ENCODE measurements around the gene HCN3.
A peak's percentile ranks its signal among the peaks of the same experiment; 100 is the strongest.

The HCN3 gene

GRCh38 chr1:155318082-155318481 lies 40.8 kb downstream of the HCN3 start:
- Histone ChIP-seq H3K4me3 (ENCODE audit: low read depth, low read length) (no peak overlapping the region), H3K27me3 (replicated peaks) (no peaks in the 10 kb centered on the region), H3K36me3 (replicated peaks) (peaks cover 46% of the 10 kb centered on the region), H3K27ac (no peak overlapping the region)
- no peak for DNase-seq
- in situ Hi-C loops (cut with HindIII; ENCODE audit: low pct_ligation_motif_present, low sequenced_read_pairs): no loop called here
- TF ChIP-seq, protein P1, sequence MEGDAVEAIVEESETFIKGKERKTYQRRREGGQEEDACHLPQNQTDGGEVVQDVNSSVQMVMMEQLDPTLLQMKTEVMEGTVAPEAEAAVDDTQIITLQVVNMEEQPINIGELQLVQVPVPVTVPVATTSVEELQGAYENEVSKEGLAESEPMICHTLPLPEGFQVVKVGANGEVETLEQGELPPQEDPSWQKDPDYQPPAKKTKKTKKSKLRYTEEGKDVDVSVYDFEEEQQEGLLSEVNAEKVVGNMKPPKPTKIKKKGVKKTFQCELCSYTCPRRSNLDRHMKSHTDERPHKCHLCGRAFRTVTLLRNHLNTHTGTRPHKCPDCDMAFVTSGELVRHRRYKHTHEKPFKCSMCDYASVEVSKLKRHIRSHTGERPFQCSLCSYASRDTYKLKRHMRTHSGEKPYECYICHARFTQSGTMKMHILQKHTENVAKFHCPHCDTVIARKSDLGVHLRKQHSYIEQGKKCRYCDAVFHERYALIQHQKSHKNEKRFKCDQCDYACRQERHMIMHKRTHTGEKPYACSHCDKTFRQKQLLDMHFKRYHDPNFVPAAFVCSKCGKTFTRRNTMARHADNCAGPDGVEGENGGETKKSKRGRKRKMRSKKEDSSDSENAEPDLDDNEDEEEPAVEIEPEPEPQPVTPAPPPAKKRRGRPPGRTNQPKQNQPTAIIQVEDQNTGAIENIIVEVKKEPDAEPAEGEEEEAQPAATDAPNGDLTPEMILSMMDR (IDR thresholded peaks at IDR 0.05; ENCODE audit: low read depth, low read length, missing control alignments): no peak

GRCh38 chr1:155319536-155319935 lies 42.3 kb downstream of the HCN3 start:
- peaks cover 34% of the 10 kb centered on the region for H3K36me3 ChIP-seq (replicated peaks)
- no peak overlapping the region for H3K27ac ChIP-seq
- no peaks in the 10 kb centered on the region for H3K27me3 ChIP-seq (replicated peaks)
- no peak for DNase-seq
- H3K4me3 ChIP-seq (ENCODE audit: low read depth, low read length): no peak overlapping the region
- TF ChIP-seq, protein P1 (IDR thresholded peaks at IDR 0.05; ENCODE audit: low read depth, low read length, missing control alignments): no peak
- in situ Hi-C loops (cut with HindIII; ENCODE audit: low pct_ligation_motif_present, low sequenced_read_pairs): no loop called here

DNA sequence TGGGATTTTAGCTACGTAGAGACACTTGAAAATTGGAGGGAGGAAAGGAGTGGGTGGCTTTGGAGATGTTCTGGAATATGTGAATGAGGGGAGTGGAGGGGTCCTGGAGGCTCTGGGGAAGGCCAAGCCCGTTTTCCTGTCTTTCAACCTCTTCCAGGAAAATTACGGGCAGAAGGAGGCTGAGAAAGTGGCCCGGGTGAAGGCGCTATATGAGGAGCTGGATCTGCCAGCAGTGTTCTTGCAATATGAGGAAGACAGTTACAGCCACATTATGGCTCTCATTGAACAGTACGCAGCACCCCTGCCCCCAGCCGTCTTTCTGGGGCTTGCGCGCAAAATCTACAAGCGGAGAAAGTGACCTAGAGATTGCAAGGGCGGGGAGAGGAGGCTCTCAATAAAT lies 43.0 kb downstream of the HCN3 start:
- TF ChIP-seq, protein P1 (IDR thresholded peaks at IDR 0.05; ENCODE audit: low read depth, low read length, missing control alignments): no peak
- no peak for DNase-seq
- in situ Hi-C loops (cut with HindIII; ENCODE audit: low pct_ligation_motif_present, low sequenced_read_pairs): no loop called here
- peaks cover 29% of the 10 kb centered on the region for H3K36me3 ChIP-seq (replicated peaks)
- H3K4me3 ChIP-seq (ENCODE audit: low read depth, low read length): peak overlapping the region; percentile 55
- H3K27ac ChIP-seq: no peak overlapping the region
- H3K27me3 ChIP-seq (replicated peaks): no peaks in the 10 kb centered on the region

DNA sequence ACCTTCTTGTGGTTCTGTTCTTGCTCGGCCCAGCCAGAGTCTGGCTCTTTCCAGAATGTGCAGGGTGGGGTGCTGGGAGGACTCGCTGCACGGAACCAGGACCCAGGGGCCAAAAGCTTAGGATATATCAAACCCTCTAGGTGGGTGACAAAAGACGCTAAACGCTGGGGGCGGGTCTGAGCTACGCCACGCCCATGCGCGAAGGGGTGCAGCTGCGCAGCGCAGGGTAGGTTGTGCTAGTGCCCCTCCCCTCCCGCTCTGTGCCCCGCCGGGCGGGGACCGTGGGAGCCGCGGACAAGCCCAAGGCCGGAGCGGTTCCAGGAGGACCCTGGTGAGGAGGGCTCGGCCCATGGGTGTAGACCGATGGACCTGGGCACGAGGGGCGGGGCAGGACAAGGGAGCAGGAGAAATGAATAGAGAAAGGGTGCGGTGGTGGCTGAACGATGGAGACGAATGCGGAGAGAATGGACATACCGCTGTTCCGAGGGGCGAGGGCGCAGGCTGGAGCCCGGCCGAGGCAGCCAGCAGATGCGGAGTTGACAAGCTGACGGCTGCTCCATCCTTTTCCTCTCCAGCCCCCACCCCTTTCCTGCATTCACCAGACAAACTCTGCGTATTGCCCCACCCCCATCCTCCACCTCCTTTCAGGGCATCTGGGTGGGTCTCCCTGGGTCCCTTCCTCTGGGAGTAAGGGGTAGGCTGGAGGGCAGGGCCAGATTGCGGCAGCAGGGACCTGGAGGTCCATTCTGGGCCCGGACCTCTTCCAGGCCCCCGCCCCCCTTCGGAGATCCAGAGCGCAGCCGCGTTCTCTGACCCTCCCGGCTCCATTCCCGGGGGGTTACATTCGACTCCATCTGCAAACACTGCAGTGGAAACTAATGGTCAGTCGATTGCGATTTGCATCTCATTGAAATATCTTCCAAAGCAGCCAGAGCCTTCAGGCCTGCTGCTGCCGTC lies 43.7 kb downstream of the HCN3 start, which contains the start of gene RUSC1:
RUSC1 (plus strand) TSS at position 234 of the 957 bp plus-strand sequence. CDS start 880 bp downstream, outside the sequence.
- peak within 1 kb of the TSS; percentile 55 for H3K4me3 ChIP-seq (ENCODE audit: low read depth, low read length)
- H3K36me3 ChIP-seq (replicated peaks): peaks cover 27% of the 10 kb centered on the region
- DNase-seq: peak; percentile 47
- H3K27ac ChIP-seq: no peak within 1 kb of the TSS
- TF ChIP-seq, protein P1 (IDR thresholded peaks at IDR 0.05; ENCODE audit: low read depth, low read length, missing control alignments): no peak
- in situ Hi-C loops (cut with HindIII; ENCODE audit: low pct_ligation_motif_present, low sequenced_read_pairs): no loop called here
- no peaks in the 10 kb centered on the region for H3K27me3 ChIP-seq (replicated peaks)

DNA sequence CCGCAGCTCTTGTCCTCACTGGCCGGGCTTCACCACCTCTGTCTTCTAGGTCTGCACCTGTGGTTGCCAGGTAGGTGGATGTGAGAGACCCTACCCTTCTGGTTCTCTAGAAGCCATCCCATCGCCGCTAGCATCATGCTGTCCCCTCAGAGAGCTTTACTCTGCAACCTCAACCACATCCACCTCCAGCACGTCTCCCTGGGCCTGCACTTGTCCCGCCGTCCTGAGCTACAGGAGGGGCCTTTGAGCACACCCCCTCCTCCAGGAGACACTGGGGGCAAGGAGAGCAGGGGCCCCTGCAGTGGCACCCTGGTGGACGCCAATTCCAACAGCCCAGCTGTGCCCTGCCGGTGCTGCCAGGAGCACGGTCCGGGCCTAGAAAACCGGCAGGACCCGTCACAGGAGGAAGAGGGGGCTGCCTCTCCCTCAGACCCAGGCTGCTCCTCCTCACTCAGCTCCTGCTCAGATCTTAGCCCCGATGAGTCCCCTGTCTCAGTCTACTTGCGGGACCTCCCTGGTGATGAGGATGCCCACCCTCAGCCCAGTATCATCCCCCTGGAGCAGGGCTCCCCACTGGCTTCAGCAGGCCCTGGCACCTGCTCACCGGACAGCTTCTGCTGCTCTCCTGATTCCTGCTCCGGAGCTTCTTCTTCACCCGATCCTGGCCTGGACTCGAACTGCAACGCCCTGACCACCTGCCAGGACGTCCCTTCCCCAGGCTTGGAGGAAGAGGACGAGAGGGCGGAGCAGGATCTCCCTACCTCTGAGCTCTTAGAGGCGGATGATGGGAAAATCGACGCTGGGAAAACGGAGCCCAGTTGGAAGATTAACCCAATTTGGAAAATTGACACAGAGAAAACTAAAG lies 44.6 kb downstream of the HCN3 start:
- no peak overlapping the region for H3K27ac ChIP-seq
- TF ChIP-seq, protein P1 (IDR thresholded peaks at IDR 0.05; ENCODE audit: low read depth, low read length, missing control alignments): no peak
- no peak for DNase-seq
- H3K36me3 ChIP-seq (replicated peaks): peaks cover 27% of the 10 kb centered on the region
- in situ Hi-C loops (cut with HindIII; ENCODE audit: low pct_ligation_motif_present, low sequenced_read_pairs): no loop called here
- no peaks in the 10 kb centered on the region for H3K27me3 ChIP-seq (replicated peaks)
- peak overlapping the region; percentile 82 for H3K4me3 ChIP-seq (ENCODE audit: low read depth, low read length)
